Endodermal cell (in vitro differentiated cells): ENCODE measurements around the gene HPCAL1. TPM values are rescaled to one million over a fixed set of nuclear protein-coding genes. Genes with fewer than 3 reads are reported as not detected.
A peak's percentile ranks its signal among the peaks of the same experiment; 100 is the strongest.

Experiments used
- DNase-seq: peaks from one replicate; pipeline ENCODE4 v3.0.0-alpha.2; 2017
- H3K27ac ChIP-seq: 2 replicates; pipeline ENCODE4 v1.5.1; 2013; ENCODE audit warnings: mild to moderate bottlenecking, low read depth, low read length, moderate library complexity
- H3K27me3 ChIP-seq: 2 replicates; pipeline ENCODE4 v1.6.1; 2013; ENCODE audit warnings: mild to moderate bottlenecking, low read length, moderate library complexity; ENCODE audit not compliant: insufficient read depth, control insufficient read depth, poor library complexity, severe bottlenecking
- H3K36me3 ChIP-seq: 2 replicates; pipeline ENCODE4 v1.7.0; 2013; ENCODE audit warnings: mild to moderate bottlenecking, low read length, moderate library complexity; ENCODE audit not compliant: control insufficient read depth, insufficient read depth
- H3K4me1 ChIP-seq: one replicate; pipeline ENCODE4 v1.7.0; 2013; ENCODE audit warnings: low read length; ENCODE audit not compliant: control insufficient read depth, insufficient read depth
- H3K4me3 ChIP-seq: 2 replicates; pipeline ENCODE4 v1.5.1; 2013; ENCODE audit warnings: mild to moderate bottlenecking, low read length, moderate library complexity
- H3K9ac ChIP-seq: 2 replicates; pipeline ENCODE4 v1.6.1; 2013; ENCODE audit warnings: mild to moderate bottlenecking, low read length, moderate library complexity; ENCODE audit not compliant: poor library complexity, severe bottlenecking; ENCODE audit errors: extremely low read depth
- H3K9me3 ChIP-seq: 2 replicates; pipeline ENCODE4 v1.6.1; 2013; ENCODE audit warnings: mild to moderate bottlenecking, low read length, moderate library complexity; ENCODE audit not compliant: control insufficient read depth
- H3K27ac Mint-ChIP-seq: 2 replicates; pipeline ENCODE4 v1.8.0; 2020; ENCODE audit warnings: mixed read lengths
- H3K27me3 Mint-ChIP-seq: 2 replicates; pipeline ENCODE4 v1.8.0; 2021; ENCODE audit warnings: mild to moderate bottlenecking, mixed read lengths; ENCODE audit not compliant: insufficient read depth
- H3K36me3 Mint-ChIP-seq: 2 replicates; pipeline ENCODE4 v1.8.0; 2020; ENCODE audit warnings: low read depth, mixed read lengths
- H3K4me1 Mint-ChIP-seq: 2 replicates; pipeline ENCODE4 v1.8.0; 2020; ENCODE audit warnings: mixed read lengths
- H3K4me3 Mint-ChIP-seq: 2 replicates; pipeline ENCODE4 v1.8.0; 2020; ENCODE audit warnings: mild to moderate bottlenecking, moderate library complexity, mixed read lengths
- H3K9me3 Mint-ChIP-seq: 2 replicates; pipeline ENCODE4 v1.8.0; 2020; ENCODE audit warnings: mild to moderate bottlenecking, mixed read lengths
- WGBS, 2 experiments: methylation state at CpG; one replicate each; pipeline versions ENCODE4 v1.1.5 to v1.1.7; 2013; ENCODE audit warnings: missing lambda C conversion rate in 2 of 2, mixed read lengths in 1 of 2; ENCODE audit not compliant: insufficient coverage in 1 of 2, insufficient read length in 1 of 2; 5-methylcytosine and 5-hydroxymethylcytosine counted together
- total RNA-seq, 2 donors: library from RNA; stranded (reverse); fragmentation: NEBNext Ultra II Directional in 1 of 2; extraction: Animal tissue kit (Norgen Biotek cat#: 25700) in 1 of 2; gene quantifications; 2 replicates in 1 of 2; 3 replicates in 1 of 2; pipeline ENCODE4 v1.2.1, GENCODE V29; 2021
- TF ChIP-seq, protein P1 (sequence below): fragments of 200-600 bp; sonication (generic); conservative IDR thresholded peaks from 2 replicates; pipeline ENCODE4 v1.5.0; 2021; ENCODE audit warnings: antibody characterized with exemption, mild to moderate bottlenecking

The HPCAL1 gene
- total RNA-seq, 2 donors from 2014 or later, result 6.8 to 8.1 TPM

GRCh38 chr2:10457846-10458598 is 155.3 kb downstream of the HPCAL1 start:
- Mint-ChIP-seq H3K4me1 (peaks cover 22% of the 10 kb centered on the region), H3K4me3 (no peak overlapping the region), H3K9me3 (no peaks in the 10 kb centered on the region), H3K27ac (no peak overlapping the region), H3K27me3 (peaks cover 1% of the 10 kb centered on the region), H3K36me3 (no peaks in the 10 kb centered on the region)
- H3K9me3 ChIP-seq, result no peaks in the 10 kb centered on the region
- H3K4me1 ChIP-seq, result peaks cover 11% of the 10 kb centered on the region
- WGBS, 2 experiments, result 93 to 96% methylated on average over 5 to 10 of the region's 11 CpGs
- no peak for DNase-seq
- no peak overlapping the region for H3K27ac ChIP-seq
- H3K36me3 ChIP-seq, result no peaks in the 10 kb centered on the region
- no peak overlapping the region for H3K4me3 ChIP-seq
- H3K27me3 ChIP-seq, result no peaks in the 10 kb centered on the region
- H3K9ac ChIP-seq, result no peak overlapping the region
- TF ChIP-seq, protein P1, sequence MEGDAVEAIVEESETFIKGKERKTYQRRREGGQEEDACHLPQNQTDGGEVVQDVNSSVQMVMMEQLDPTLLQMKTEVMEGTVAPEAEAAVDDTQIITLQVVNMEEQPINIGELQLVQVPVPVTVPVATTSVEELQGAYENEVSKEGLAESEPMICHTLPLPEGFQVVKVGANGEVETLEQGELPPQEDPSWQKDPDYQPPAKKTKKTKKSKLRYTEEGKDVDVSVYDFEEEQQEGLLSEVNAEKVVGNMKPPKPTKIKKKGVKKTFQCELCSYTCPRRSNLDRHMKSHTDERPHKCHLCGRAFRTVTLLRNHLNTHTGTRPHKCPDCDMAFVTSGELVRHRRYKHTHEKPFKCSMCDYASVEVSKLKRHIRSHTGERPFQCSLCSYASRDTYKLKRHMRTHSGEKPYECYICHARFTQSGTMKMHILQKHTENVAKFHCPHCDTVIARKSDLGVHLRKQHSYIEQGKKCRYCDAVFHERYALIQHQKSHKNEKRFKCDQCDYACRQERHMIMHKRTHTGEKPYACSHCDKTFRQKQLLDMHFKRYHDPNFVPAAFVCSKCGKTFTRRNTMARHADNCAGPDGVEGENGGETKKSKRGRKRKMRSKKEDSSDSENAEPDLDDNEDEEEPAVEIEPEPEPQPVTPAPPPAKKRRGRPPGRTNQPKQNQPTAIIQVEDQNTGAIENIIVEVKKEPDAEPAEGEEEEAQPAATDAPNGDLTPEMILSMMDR, result no peak

GRCh38 chr2:10460366-10460796 is 157.7 kb downstream of the HPCAL1 start:
- no peaks in the 10 kb centered on the region for H3K9me3 ChIP-seq
- no peaks in the 10 kb centered on the region for H3K27me3 ChIP-seq
- H3K4me1 Mint-ChIP-seq, result peaks cover 11% of the 10 kb centered on the region
- H3K27ac Mint-ChIP-seq, result no peak overlapping the region
- H3K27me3 Mint-ChIP-seq, result no peaks in the 10 kb centered on the region
- peaks cover 3% of the 10 kb centered on the region for H3K4me1 ChIP-seq
- H3K9ac ChIP-seq, result no peak overlapping the region
- no peaks in the 10 kb centered on the region for H3K9me3 Mint-ChIP-seq
- no peak overlapping the region for H3K27ac ChIP-seq
- DNase-seq, result no peak
- H3K4me3 Mint-ChIP-seq, result no peak overlapping the region
- 93% methylated on average over 15 to 17 of the region's 17 CpGs for WGBS, 2 experiments
- no peaks in the 10 kb centered on the region for H3K36me3 Mint-ChIP-seq
- H3K4me3 ChIP-seq, result no peak overlapping the region
- no peaks in the 10 kb centered on the region for H3K36me3 ChIP-seq
- TF ChIP-seq, protein P1, result no peak

- Histone ChIP-seq H3K9me3 (no peaks in the 10 kb centered on the region), H3K4me3 (no peak overlapping the region), H3K27ac (no peak overlapping the region), H3K36me3 (no peaks in the 10 kb centered on the region), H3K27me3 (no peaks in the 10 kb centered on the region), H3K4me1 (peaks cover 3% of the 10 kb centered on the region), H3K9ac (no peak overlapping the region)
- Mint-ChIP-seq H3K27ac (no peak overlapping the region), H3K4me3 (no peak overlapping the region), H3K4me1 (peaks cover 11% of the 10 kb centered on the region), H3K27me3 (no peaks in the 10 kb centered on the region), H3K36me3 (no peaks in the 10 kb centered on the region), H3K9me3 (no peaks in the 10 kb centered on the region)
- DNase-seq, result peak; percentile 75
- WGBS, 2 experiments, result 81% methylated on average over 9 to 15 of the region's 15 CpGs
- TF ChIP-seq, protein P1, result no peak
Measured at GRCh38 chr2:10462178-10463083, 159.7 kb downstream of the HPCAL1 start.
